Measurements from ENCODE around the gene KCNC3. TPM values are rescaled to one million over a fixed set of nuclear protein-coding genes. Genes with fewer than 3 reads are reported as not detected.

KCNC3 gene
- total RNA-seq = 1 to 10 TPM; 4.2 to 4.3 TPM

- H3K27me3 Mint-ChIP-seq = peaks cover 30% of the 10 kb centered on the region
- peaks cover 2% of the 10 kb centered on the region for H3K9me3 Mint-ChIP-seq
- peaks cover 26% of the 10 kb centered on the region for H3K36me3 Mint-ChIP-seq (ENCODE audit: low read depth)
- H3K4me3 Mint-ChIP-seq = peak within 1 kb of the TSS; percentile 87
- peak within 1 kb of the TSS; percentile 95 for H3K27ac Mint-ChIP-seq
- ChIA-PET POLR2A (interaction anchor here (0.7 to 3.5 kb wide), 5 partner anchors 12 to 55 kb away, joined by 4 to 13 read pairs (median 7); partner anchors contain the start of gene POLD1), CTCF (interaction anchor here (0.6 to 1.5 kb wide), 8 partner anchors 10 to 75 kb away, joined by 3 to 8 read pairs (median 4); partner anchors contain the start of gene POLD1)
- H3K4me1 Mint-ChIP-seq = peaks cover 73% of the 10 kb centered on the region
- DNase-seq = peak; percentile 99
These were observed at the start of gene KCNC3 for GRCh38 chr19:50329146-50329925. Gene KCNC3, minus strand, starts transcription at chr19:50329377. Its CDS starts 295 bp downstream, at chr19:50329082.

DNA sequence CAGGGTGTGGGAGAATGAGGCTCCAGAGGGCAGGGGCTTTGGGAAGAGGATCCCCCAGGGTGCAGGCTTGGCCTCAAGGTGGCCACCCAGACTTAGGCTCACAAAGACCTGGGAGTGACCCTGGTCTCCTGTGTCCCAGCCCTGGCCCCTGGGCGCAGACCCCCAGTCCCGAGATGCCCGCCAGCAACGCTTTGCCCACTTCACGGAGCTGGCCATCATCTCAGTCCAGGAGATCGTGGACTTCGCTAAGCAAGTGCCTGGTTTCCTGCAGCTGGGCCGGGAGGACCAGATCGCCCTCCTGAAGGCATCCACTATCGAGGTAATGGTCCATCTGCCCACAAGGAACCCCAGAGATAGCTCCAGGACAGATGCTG, 49.7 kb upstream of the KCNC3 start:
- H3K9me3 Mint-ChIP-seq = no peaks in the 10 kb centered on the region
- H3K27ac Mint-ChIP-seq = no peak overlapping the region
- CTCF ChIA-PET = no interaction called here
- H3K36me3 Mint-ChIP-seq (ENCODE audit: low read depth) = peaks cover 46% of the 10 kb centered on the region
- H3K4me1 Mint-ChIP-seq = peaks cover 40% of the 10 kb centered on the region
- DNase-seq = no peak
- H3K27me3 Mint-ChIP-seq = no peaks in the 10 kb centered on the region
- POLR2A ChIA-PET = interaction anchor here (1.6 kb wide), 1 partner anchor 21 kb away, joined by 8 read pairs; no protein-coding TSS in a partner anchor
- H3K4me3 Mint-ChIP-seq = no peak overlapping the region

GRCh38 chr19:50378169-50378862, 49.1 kb upstream of the KCNC3 start:
- peaks cover 44% of the 10 kb centered on the region for H3K36me3 Mint-ChIP-seq (ENCODE audit: low read depth)
- no peak for DNase-seq
- ChIA-PET POLR2A (interaction anchor here (1.6 kb wide), 1 partner anchor 21 kb away, joined by 8 read pairs; no protein-coding TSS in a partner anchor), CTCF (no interaction called here)
- H3K4me3 Mint-ChIP-seq = no peak overlapping the region
- peaks cover 35% of the 10 kb centered on the region for H3K4me1 Mint-ChIP-seq
- no peak overlapping the region for H3K27ac Mint-ChIP-seq
- no peaks in the 10 kb centered on the region for H3K27me3 Mint-ChIP-seq
- H3K9me3 Mint-ChIP-seq = no peaks in the 10 kb centered on the region

DNA sequence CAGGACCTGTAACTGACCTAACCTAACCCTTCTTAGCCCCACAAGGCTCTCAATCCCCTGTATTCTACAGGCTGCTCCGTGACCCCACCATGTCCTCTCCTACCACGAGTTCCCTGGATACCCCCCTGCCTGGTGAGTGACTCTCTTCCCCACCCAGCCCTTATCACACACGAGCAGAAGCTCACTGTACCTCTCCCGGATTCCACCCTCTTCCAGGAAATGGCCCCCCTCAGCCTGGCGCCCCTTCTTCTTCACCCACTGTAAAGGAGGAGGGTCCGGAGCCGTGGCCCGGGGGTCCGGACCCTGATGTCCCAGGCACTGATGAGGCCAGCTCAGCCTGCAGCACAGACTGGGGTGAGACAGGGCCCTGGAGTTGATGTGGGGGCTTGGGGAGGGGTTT, 48.3 kb upstream of the KCNC3 start:
- H3K36me3 Mint-ChIP-seq (ENCODE audit: low read depth) = peaks cover 44% of the 10 kb centered on the region
- peaks cover 31% of the 10 kb centered on the region for H3K4me1 Mint-ChIP-seq
- DNase-seq = no peak
- H3K27me3 Mint-ChIP-seq = no peaks in the 10 kb centered on the region
- H3K27ac Mint-ChIP-seq = peak overlapping the region; percentile 52
- no peak overlapping the region for H3K4me3 Mint-ChIP-seq
- ChIA-PET POLR2A (no interaction called here), CTCF (interaction anchor here (1.1 kb wide), 1 partner anchor 8 kb away, joined by 3 read pairs; no protein-coding TSS in a partner anchor)
- no peaks in the 10 kb centered on the region for H3K9me3 Mint-ChIP-seq

GRCh38 chr19:50377051-50377461, 47.9 kb upstream of the KCNC3 start:
- CTCF ChIA-PET = interaction anchor here (1.1 kb wide), 1 partner anchor 8 kb away, joined by 3 read pairs; no protein-coding TSS in a partner anchor
- POLR2A ChIA-PET = no interaction called here
- peaks cover 44% of the 10 kb centered on the region for H3K36me3 Mint-ChIP-seq (ENCODE audit: low read depth)
- peak overlapping the region; percentile 52 for H3K27ac Mint-ChIP-seq
- H3K27me3 Mint-ChIP-seq = no peaks in the 10 kb centered on the region
- peak; percentile 60 for DNase-seq
- peak overlapping the region; percentile 88 for H3K4me3 Mint-ChIP-seq
- no peaks in the 10 kb centered on the region for H3K9me3 Mint-ChIP-seq
- H3K4me1 Mint-ChIP-seq = peaks cover 31% of the 10 kb centered on the region

- H3K4me3 Mint-ChIP-seq = peak within 1 kb of the TSS; percentile 88
- peak; percentile 94 for DNase-seq
- no peaks in the 10 kb centered on the region for H3K9me3 Mint-ChIP-seq
- H3K27ac Mint-ChIP-seq = peak within 1 kb of the TSS; percentile 97
- no peaks in the 10 kb centered on the region for H3K27me3 Mint-ChIP-seq
- peaks cover 31% of the 10 kb centered on the region for H3K4me1 Mint-ChIP-seq
- ChIA-PET POLR2A (interaction anchor here (0.7 to 2.7 kb wide), 11 partner anchors 8 to 429 kb away, joined by 3 to 18 read pairs (median 4); partner anchors contain the start of genes NAPSA and POLD1), CTCF (interaction anchor here (0.8 to 1.6 kb wide), 6 partner anchors 7 to 85 kb away, joined by 3 to 12 read pairs (median 4); no protein-coding TSS in a partner anchor)
- peaks cover 41% of the 10 kb centered on the region for H3K36me3 Mint-ChIP-seq (ENCODE audit: low read depth)
These were observed 47.2 kb upstream of the KCNC3 start, which contains the start of gene NR1H2 for GRCh38 chr19:50376166-50377050. Gene NR1H2, plus strand, starts transcription at chr19:50376457. Its CDS starts 1,149 bp downstream, at chr19:50377606.

DNA sequence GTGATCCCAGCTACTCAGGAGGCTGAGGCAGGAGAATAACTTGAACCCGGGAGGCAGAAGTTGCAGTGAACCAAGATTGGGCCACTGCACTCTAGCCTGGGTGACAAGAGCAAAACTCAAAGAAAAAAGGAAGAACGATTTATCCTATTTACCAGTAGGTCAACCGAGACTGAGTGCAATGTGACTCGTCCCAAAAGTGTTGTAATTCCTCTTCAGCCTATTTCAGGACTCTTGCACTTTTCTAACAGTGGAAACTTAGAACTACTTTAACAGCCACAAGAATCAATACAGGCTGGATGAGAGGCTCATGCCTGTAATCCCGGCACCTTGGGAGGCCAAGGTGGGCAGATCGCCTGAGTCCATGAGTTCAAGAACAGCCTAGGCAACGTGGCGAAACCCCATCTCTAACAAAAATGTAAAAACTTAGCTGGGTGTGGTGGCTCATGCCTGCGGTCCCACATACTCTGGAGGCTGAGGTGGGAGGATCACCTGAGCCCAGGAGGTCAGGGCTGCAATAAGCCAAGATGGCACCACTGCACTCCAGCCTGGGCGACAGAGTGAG, 42.8 kb upstream of the KCNC3 start:
- H3K27me3 Mint-ChIP-seq = no peaks in the 10 kb centered on the region
- ChIA-PET CTCF (no interaction called here), POLR2A (no interaction called here)
- no peak overlapping the region for H3K4me3 Mint-ChIP-seq
- H3K36me3 Mint-ChIP-seq (ENCODE audit: low read depth) = peaks cover under 1% of the 10 kb centered on the region
- DNase-seq = no peak
- no peak overlapping the region for H3K27ac Mint-ChIP-seq
- no peaks in the 10 kb centered on the region for H3K9me3 Mint-ChIP-seq
- peaks cover 36% of the 10 kb centered on the region for H3K4me1 Mint-ChIP-seq

DNA sequence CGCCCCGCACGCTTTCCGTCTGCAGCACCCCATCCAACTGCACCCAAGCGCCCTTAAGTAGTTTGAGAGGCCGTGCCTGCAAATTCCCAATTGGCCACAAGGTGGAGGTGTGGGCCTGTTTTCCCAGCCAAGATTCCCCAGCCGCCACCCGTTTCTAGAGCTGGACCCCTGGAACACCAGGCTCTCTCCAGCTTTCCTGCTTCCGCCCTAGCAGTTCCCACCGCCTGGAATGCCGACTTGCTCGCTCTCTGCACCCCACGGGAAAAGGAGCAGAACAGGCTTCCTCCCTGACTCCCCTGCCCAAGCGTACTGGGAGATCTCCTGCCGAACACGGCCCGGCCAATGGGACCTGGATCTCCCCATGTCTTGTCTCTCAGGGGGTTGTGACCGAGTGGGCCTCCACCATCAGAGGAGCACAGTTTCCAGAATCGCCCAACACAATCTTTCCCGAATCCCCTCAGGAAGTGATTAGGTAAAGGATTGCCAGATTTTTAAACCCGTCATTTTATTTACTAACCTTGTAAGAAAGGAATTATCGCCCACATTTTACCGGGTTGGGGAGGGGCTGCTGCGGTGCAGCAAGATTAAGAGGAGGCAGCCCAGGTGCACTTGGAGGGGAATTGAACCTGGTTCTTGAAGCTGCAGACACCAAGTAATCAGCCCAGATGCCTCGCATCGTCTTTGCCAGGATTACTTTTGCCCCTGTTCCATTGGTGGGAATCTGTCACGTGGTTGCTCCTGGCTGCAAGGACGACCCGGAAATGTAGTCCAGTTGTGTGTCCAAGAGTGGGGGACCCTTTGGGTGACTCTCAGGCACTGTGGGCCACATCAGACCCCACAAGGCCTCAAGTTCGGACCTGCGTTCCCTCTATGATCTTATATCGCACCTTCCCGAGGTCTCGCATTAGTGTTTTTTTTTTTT, 39.7 kb upstream of the KCNC3 start:
- Mint-ChIP-seq H3K4me1 (peaks cover 42% of the 10 kb centered on the region), H3K27ac (peak overlapping the region; percentile 90), H3K9me3 (no peaks in the 10 kb centered on the region), H3K4me3 (peak overlapping the region; percentile 94), H3K27me3 (no peaks in the 10 kb centered on the region), H3K36me3 (ENCODE audit: low read depth) (no peaks in the 10 kb centered on the region)
- ChIA-PET CTCF (interaction anchor here (0.6 to 3.3 kb wide), 19 partner anchors 8 to 429 kb away, joined by 3 to 21 read pairs (median 3); partner anchors contain the start of genes KCNC3 and POLD1), POLR2A (interaction anchor here (1.0 to 3.5 kb wide), 6 partner anchors 10 to 91 kb away, joined by 3 to 13 read pairs (median 5); partner anchors contain the start of gene POLD1)
- peak; percentile 83 for DNase-seq

DNA sequence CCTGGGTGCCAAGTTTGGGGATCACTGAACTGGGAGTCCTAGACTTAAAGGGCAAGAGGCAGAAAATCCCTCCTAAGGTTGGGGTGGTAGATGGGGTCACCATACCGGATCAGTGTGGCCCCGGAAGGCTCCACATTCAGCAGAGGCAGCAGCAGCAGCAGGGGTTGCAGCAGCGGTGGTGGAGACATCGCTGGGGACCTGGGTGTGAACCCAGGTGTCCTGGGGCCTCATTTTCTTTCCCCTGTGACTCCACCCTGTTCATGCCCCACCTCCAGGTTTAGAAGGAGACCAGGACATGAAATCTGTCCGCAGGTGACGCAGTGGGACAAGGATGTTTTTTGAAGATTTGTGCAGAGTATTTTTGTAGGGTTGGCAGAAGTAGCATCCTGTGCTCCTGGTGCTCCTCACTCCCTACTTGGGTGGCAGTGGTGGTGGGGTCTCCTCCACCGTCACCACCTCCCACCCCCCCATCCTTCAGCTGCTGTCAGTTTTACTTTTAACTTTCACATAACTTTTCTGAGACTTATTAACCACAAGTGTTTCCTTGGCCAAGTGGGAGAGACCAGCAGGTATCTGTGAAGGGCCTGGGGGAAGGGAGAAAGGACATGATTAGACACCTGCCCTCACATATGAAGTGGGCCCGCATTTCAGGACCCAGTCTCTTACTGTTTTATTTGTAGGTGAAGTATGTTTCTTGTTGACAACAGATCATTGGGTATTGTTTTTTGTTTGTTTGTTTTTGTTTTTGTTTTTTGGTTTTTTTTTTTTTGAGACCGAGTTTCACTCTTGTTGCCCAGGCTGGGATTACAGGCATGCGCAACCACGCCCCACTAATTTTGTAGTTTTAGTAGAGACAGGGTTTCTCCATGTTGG, 36.5 kb upstream of the KCNC3 start, which contains the start of gene NAPSA:
Gene NAPSA (minus strand): TSS at position 206 of the 873 bp plus-strand sequence. CDS start 18 bp downstream, at position 188.
- Mint-ChIP-seq H3K9me3 (peaks cover 5% of the 10 kb centered on the region), H3K4me3 (peak within 1 kb of the TSS; percentile 41), H3K4me1 (peaks cover 72% of the 10 kb centered on the region), H3K27ac (peak within 1 kb of the TSS; percentile 80), H3K36me3 (ENCODE audit: low read depth) (peaks cover 9% of the 10 kb centered on the region), H3K27me3 (no peaks in the 10 kb centered on the region)
- ChIA-PET POLR2A (interaction anchor here (1.0 to 1.6 kb wide), 2 partner anchors 9 to 10 kb away, joined by 3 to 4 read pairs; partner anchors contain the start of gene NR1H2), CTCF (interaction anchor here (2.1 kb wide), 1 partner anchor 8 kb away, joined by 9 read pairs; no protein-coding TSS in a partner anchor)
- no peak for DNase-seq

GRCh38 chr19:50362656-50363424, 33.7 kb upstream of the KCNC3 start:
- Mint-ChIP-seq H3K4me3 (no peak overlapping the region), H3K36me3 (ENCODE audit: low read depth) (peaks cover 28% of the 10 kb centered on the region), H3K9me3 (peaks cover 7% of the 10 kb centered on the region), H3K27ac (peak overlapping the region; percentile 91), H3K27me3 (no peaks in the 10 kb centered on the region), H3K4me1 (peaks cover 82% of the 10 kb centered on the region)
- POLR2A ChIA-PET = interaction anchor here (1.5 to 2.3 kb wide), 2 partner anchors 13 to 22 kb away, joined by 5 to 8 read pairs; partner anchors contain the start of gene NR1H2
- CTCF ChIA-PET = interaction anchor here (1.1 to 1.8 kb wide), 2 partner anchors 52 to 97 kb away, joined by 3 to 4 read pairs; no protein-coding TSS in a partner anchor
- no peak for DNase-seq

Measured in activated CD4-positive, alpha-beta memory T cell treated with anti-CD3 and anti-CD28 coated beads, Interleukin-2, amount 10 ng/mL, durations not matched to agents 7 days and 5 days (primary cell).